Measurements from ENCODE around the gene CCT5. TPM values are rescaled to one million over a fixed set of nuclear protein-coding genes. Genes with fewer than 3 reads are reported as not detected.

The CCT5 gene
- total and polyA plus RNA-seq, 2 donors (not counting 1 experiment from before 2014, with no cell fraction given) = 74.3 to 77.7 TPM

- Mint-ChIP-seq H3K27ac (no peak overlapping the region), H3K9me3 (ENCODE audit: insufficient read depth) (no peaks in the 10 kb centered on the region), H3K27me3 (peaks cover 30% of the 10 kb centered on the region), H3K4me1 (no peaks in the 10 kb centered on the region), H3K4me3 (no peak overlapping the region)
- WGBS (ENCODE audit: insufficient coverage) = 89% methylated on average over 10 of the region's 11 CpGs
- no peak overlapping the region for H3K4me2 ChIP-seq (replicated peaks; ENCODE audit: low read depth, low read length, poor library complexity, severe bottlenecking)
- no peaks in the 10 kb centered on the region for H3K79me2 ChIP-seq (ENCODE audit: control insufficient read depth, insufficient read depth, low read length)
- H4K20me1 ChIP-seq (ENCODE audit: control insufficient read depth, insufficient read depth, low read length, poor library complexity, severe bottlenecking) = no peaks in the 10 kb centered on the region
- POLR2A ChIA-PET = no interaction called here
- H3K36me3 ChIP-seq (replicated peaks in 1 of 2; ENCODE audit: control extremely low read depth in 1 of 2, control insufficient read depth in 1 of 2, extremely low read depth in 1 of 2, insufficient read depth in 2 of 2, low read length in 1 of 2) = no peaks in the 10 kb centered on the region
- no peak for ATAC-seq (ENCODE audit: low read depth)
- no peak overlapping the region for H3K9ac ChIP-seq (ENCODE audit: low read length)
- no peak for DNase-seq
- CTCF ChIA-PET = no interaction called here
- H2AFZ ChIP-seq (ENCODE audit: insufficient read depth, low read depth, low read length, poor library complexity, severe bottlenecking) = no peak overlapping the region
- H3K9me3 ChIP-seq (ENCODE audit: control extremely low read depth in 1 of 3, control insufficient read depth in 2 of 3, insufficient read depth in 1 of 3, low read length in 2 of 3) = peaks cover 0 to 2% (median 0%) of the 10 kb centered on the region in 3 donors
- no peak overlapping the region for H3K27ac ChIP-seq (ENCODE audit: low read length in 2 of 2)
- peaks cover 0 to under 1% of the 10 kb centered on the region in 2 donors for H3K4me1 ChIP-seq (ENCODE audit: control insufficient read depth in 2 of 2, insufficient read depth in 2 of 2, low read length in 2 of 2)
- no peak overlapping the region for H3K4me3 ChIP-seq (ENCODE audit: control extremely low read depth in 1 of 5, extremely low read depth in 1 of 5, insufficient read depth in 1 of 5, low read depth in 2 of 5, low read length in 4 of 5)
- TF ChIP-seq, protein P1, sequence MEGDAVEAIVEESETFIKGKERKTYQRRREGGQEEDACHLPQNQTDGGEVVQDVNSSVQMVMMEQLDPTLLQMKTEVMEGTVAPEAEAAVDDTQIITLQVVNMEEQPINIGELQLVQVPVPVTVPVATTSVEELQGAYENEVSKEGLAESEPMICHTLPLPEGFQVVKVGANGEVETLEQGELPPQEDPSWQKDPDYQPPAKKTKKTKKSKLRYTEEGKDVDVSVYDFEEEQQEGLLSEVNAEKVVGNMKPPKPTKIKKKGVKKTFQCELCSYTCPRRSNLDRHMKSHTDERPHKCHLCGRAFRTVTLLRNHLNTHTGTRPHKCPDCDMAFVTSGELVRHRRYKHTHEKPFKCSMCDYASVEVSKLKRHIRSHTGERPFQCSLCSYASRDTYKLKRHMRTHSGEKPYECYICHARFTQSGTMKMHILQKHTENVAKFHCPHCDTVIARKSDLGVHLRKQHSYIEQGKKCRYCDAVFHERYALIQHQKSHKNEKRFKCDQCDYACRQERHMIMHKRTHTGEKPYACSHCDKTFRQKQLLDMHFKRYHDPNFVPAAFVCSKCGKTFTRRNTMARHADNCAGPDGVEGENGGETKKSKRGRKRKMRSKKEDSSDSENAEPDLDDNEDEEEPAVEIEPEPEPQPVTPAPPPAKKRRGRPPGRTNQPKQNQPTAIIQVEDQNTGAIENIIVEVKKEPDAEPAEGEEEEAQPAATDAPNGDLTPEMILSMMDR (IDR thresholded peaks at IDR 0.05) = no peak
- no peak for TF ChIP-seq EZH2 (IDR thresholded peaks at IDR 0.05; ENCODE audit: borderline replicate concordance, insufficient read depth, low read depth, low read length, poor library complexity, severe bottlenecking)
- intact Hi-C loops (cut with micrococcal nuclease) = no loop called here
- peaks cover 0 to 10% (median 7%) of the 10 kb centered on the region in 4 experiments for H3K27me3 ChIP-seq (replicated peaks in 1 of 4; ENCODE audit: control extremely low read depth in 1 of 4, control insufficient read depth in 3 of 4, insufficient read depth in 4 of 4, low read length in 3 of 4)
These were observed 51.9 kb downstream of the CCT5 start for GRCh38 chr5:10301842-10302610.

GRCh38 chr5:10303201-10303600 is 53.1 kb downstream of the CCT5 start:
- POLR2A ChIA-PET = no interaction called here
- H3K27me3 ChIP-seq (replicated peaks in 1 of 4; ENCODE audit: control extremely low read depth in 1 of 4, control insufficient read depth in 3 of 4, insufficient read depth in 4 of 4, low read length in 3 of 4) = peaks cover 0 to 18% (median 9%) of the 10 kb centered on the region in 4 experiments
- 75% methylated on average over 1 of the region's 2 CpGs for WGBS (ENCODE audit: insufficient coverage)
- ATAC-seq (ENCODE audit: low read depth) (no peak), DNase-seq (no peak)
- no peak overlapping the region for H3K4me3 ChIP-seq (ENCODE audit: control extremely low read depth in 1 of 5, extremely low read depth in 1 of 5, insufficient read depth in 1 of 5, low read depth in 2 of 5, low read length in 4 of 5)
- H3K36me3 ChIP-seq (replicated peaks in 1 of 2; ENCODE audit: control extremely low read depth in 1 of 2, control insufficient read depth in 1 of 2, extremely low read depth in 1 of 2, insufficient read depth in 2 of 2, low read length in 1 of 2) = no peaks in the 10 kb centered on the region
- peaks cover 3 to 5% of the 10 kb centered on the region in 2 donors for H3K4me1 ChIP-seq (ENCODE audit: control insufficient read depth in 2 of 2, insufficient read depth in 2 of 2, low read length in 2 of 2)
- Mint-ChIP-seq H3K9me3 (ENCODE audit: insufficient read depth) (no peaks in the 10 kb centered on the region), H3K4me1 (peaks cover 6% of the 10 kb centered on the region), H3K27me3 (peaks cover 27% of the 10 kb centered on the region), H3K27ac (no peak overlapping the region), H3K4me3 (no peak overlapping the region)
- no peak overlapping the region for H2AFZ ChIP-seq (ENCODE audit: insufficient read depth, low read depth, low read length, poor library complexity, severe bottlenecking)
- H3K79me2 ChIP-seq (ENCODE audit: control insufficient read depth, insufficient read depth, low read length) = no peaks in the 10 kb centered on the region
- CTCF ChIA-PET = no interaction called here
- H3K27ac ChIP-seq (ENCODE audit: low read length in 2 of 2) = no peak overlapping the region
- intact Hi-C loops (cut with micrococcal nuclease) = no loop called here
- no peak overlapping the region for H3K9ac ChIP-seq (ENCODE audit: low read length)
- no peak overlapping the region for H3K4me2 ChIP-seq (replicated peaks; ENCODE audit: low read depth, low read length, poor library complexity, severe bottlenecking)
- H3K9me3 ChIP-seq (ENCODE audit: control extremely low read depth in 1 of 3, control insufficient read depth in 2 of 3, insufficient read depth in 1 of 3, low read length in 2 of 3) = peaks cover 0 to 2% (median 0%) of the 10 kb centered on the region in 3 donors
- TF ChIP-seq EZH2 (IDR thresholded peaks at IDR 0.05; ENCODE audit: borderline replicate concordance, insufficient read depth, low read depth, low read length, poor library complexity, severe bottlenecking) = no peak
- TF ChIP-seq, protein P1 (IDR thresholded peaks at IDR 0.05) = no peak
- H4K20me1 ChIP-seq (ENCODE audit: control insufficient read depth, insufficient read depth, low read length, poor library complexity, severe bottlenecking) = no peaks in the 10 kb centered on the region
